ENCODE results near the gene F13A1.

The F13A1 gene

GRCh38 chr6:6220718-6221117 lies 99.7 kb downstream of the F13A1 start:
- no peak overlapping the region for H3K4me3 ChIP-seq (ENCODE audit: low read depth, low read length)
- H3K27me3 ChIP-seq (ENCODE audit: control insufficient read depth, insufficient read depth, low read length) = no peaks in the 10 kb centered on the region
- H3K9me3 ChIP-seq (ENCODE audit: control insufficient read depth, insufficient read depth, low read depth, low read length) = no peaks in the 10 kb centered on the region
- H3K27ac ChIP-seq (ENCODE audit: low read depth, low read length) = no peak overlapping the region
- peaks cover 7% of the 10 kb centered on the region; the same call in 1 of the 2 replicates for H3K4me1 ChIP-seq (ENCODE audit: control insufficient read depth, insufficient read depth, low read length)
- H3K9ac ChIP-seq (ENCODE audit: low read length) = no peak overlapping the region
- no peaks in the 10 kb centered on the region for H3K36me3 ChIP-seq (ENCODE audit: control insufficient read depth, insufficient read depth, low read length)

DNA sequence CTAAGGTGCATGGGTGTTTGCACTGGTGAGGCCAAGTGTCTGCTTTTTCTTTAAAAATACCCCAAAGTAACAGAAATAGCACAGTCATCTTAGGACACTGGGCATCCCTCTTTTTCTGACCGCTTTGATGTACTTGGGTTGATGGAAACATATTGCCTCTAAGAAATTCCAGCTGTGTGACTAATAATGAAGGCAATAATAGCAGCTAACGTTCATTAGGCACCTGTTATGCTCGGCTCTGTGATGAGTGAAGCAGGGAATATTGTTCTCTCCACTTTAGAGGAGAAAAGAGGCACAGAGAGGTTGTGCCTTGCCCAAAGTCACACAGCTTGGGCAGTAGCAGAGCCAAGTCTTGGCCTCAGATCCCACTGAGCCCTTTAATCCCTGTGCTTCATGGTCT lies 100.7 kb downstream of the F13A1 start:
- no peak overlapping the region for H3K27ac ChIP-seq (ENCODE audit: low read depth, low read length)
- H3K9ac ChIP-seq (ENCODE audit: low read length) = no peak overlapping the region
- no peaks in the 10 kb centered on the region for H3K9me3 ChIP-seq (ENCODE audit: control insufficient read depth, insufficient read depth, low read depth, low read length)
- no peak overlapping the region for H3K4me3 ChIP-seq (ENCODE audit: low read depth, low read length)
- H3K36me3 ChIP-seq (ENCODE audit: control insufficient read depth, insufficient read depth, low read length) = no peaks in the 10 kb centered on the region
- peaks cover 7% of the 10 kb centered on the region; the same call in 1 of the 2 replicates for H3K4me1 ChIP-seq (ENCODE audit: control insufficient read depth, insufficient read depth, low read length)
- no peaks in the 10 kb centered on the region for H3K27me3 ChIP-seq (ENCODE audit: control insufficient read depth, insufficient read depth, low read length)

- Histone ChIP-seq H3K4me1 (ENCODE audit: control insufficient read depth, insufficient read depth, low read length) (peaks cover 7% of the 10 kb centered on the region; the same call in 1 of the 2 replicates), H3K9me3 (ENCODE audit: control insufficient read depth, insufficient read depth, low read depth, low read length) (no peaks in the 10 kb centered on the region), H3K27ac (ENCODE audit: low read depth, low read length) (no peak overlapping the region), H3K4me3 (ENCODE audit: low read depth, low read length) (no peak overlapping the region), H3K36me3 (ENCODE audit: control insufficient read depth, insufficient read depth, low read length) (no peaks in the 10 kb centered on the region), H3K27me3 (ENCODE audit: control insufficient read depth, insufficient read depth, low read length) (no peaks in the 10 kb centered on the region), H3K9ac (ENCODE audit: low read length) (no peak overlapping the region)
Measured at GRCh38 chr6:6218759-6219085, 101.7 kb downstream of the F13A1 start.

- Histone ChIP-seq H3K4me3 (ENCODE audit: low read depth, low read length) (no peak overlapping the region), H3K9ac (ENCODE audit: low read length) (no peak overlapping the region), H3K27ac (ENCODE audit: low read depth, low read length) (peak overlapping the region; percentile 41; the same call in 1 of the 2 replicates), H3K36me3 (ENCODE audit: control insufficient read depth, insufficient read depth, low read length) (no peaks in the 10 kb centered on the region), H3K9me3 (ENCODE audit: control insufficient read depth, insufficient read depth, low read depth, low read length) (no peaks in the 10 kb centered on the region), H3K27me3 (ENCODE audit: control insufficient read depth, insufficient read depth, low read length) (no peaks in the 10 kb centered on the region), H3K4me1 (ENCODE audit: control insufficient read depth, insufficient read depth, low read length) (peaks cover 7% of the 10 kb centered on the region; the same call in 1 of the 2 replicates)
Measured at GRCh38 chr6:6217855-6218758, 102.4 kb downstream of the F13A1 start.

DNA sequence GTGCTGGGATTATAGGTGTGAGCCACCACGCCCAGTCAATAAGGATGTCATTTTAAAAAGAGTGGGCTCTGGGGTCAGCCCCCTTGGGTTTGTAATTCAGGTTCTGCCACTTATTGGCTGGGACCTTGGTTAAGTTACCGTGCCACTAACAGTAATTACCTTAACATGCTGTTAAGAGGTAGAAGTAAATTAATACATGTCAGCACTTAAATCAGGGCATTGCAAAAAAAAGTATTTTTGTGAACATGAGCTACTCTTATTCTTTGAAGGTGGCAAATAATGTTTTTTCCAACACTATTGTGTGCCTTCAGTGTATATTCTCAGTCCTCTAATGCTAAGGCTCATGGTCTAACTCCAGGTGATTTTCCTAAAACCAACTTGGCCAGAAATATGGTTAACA lies 109.5 kb downstream of the F13A1 start:
- no peaks in the 10 kb centered on the region for H3K27me3 ChIP-seq (ENCODE audit: control insufficient read depth, insufficient read depth, low read length)
- H3K27ac ChIP-seq (ENCODE audit: low read depth, low read length) = no peak overlapping the region
- H3K4me3 ChIP-seq (ENCODE audit: low read depth, low read length) = no peak overlapping the region
- H3K9ac ChIP-seq (ENCODE audit: low read length) = no peak overlapping the region
- peaks cover 12% of the 10 kb centered on the region; the same call in 1 of the 2 replicates for H3K9me3 ChIP-seq (ENCODE audit: control insufficient read depth, insufficient read depth, low read depth, low read length)
- no peaks in the 10 kb centered on the region for H3K4me1 ChIP-seq (ENCODE audit: control insufficient read depth, insufficient read depth, low read length)
- H3K36me3 ChIP-seq (ENCODE audit: control insufficient read depth, insufficient read depth, low read length) = no peaks in the 10 kb centered on the region

DNA sequence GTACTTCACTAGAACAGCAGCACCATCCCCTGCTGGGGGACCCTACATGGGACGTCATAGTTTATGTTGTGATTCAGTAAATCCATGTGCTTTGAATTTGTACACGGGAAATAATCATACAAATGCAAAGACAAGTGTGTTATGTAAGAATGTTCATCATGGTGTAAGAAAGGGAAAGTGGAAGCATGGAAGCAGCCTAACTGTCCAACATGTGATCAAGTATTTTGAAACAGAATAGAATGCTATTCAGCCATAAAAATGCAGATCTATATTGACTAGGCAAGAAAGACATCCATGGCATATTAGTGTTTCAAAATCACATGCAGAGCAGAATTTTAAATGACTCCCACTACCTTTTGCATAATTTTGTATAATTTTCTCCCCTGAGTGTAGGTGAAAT lies 117.6 kb downstream of the F13A1 start:
- Histone ChIP-seq H3K27me3 (ENCODE audit: control insufficient read depth, insufficient read depth, low read length) (no peaks in the 10 kb centered on the region), H3K9ac (ENCODE audit: low read length) (no peak overlapping the region), H3K4me1 (ENCODE audit: control insufficient read depth, insufficient read depth, low read length) (no peaks in the 10 kb centered on the region), H3K9me3 (ENCODE audit: control insufficient read depth, insufficient read depth, low read depth, low read length) (no peaks in the 10 kb centered on the region), H3K36me3 (ENCODE audit: control insufficient read depth, insufficient read depth, low read length) (no peaks in the 10 kb centered on the region), H3K27ac (ENCODE audit: low read depth, low read length) (no peak overlapping the region), H3K4me3 (ENCODE audit: low read depth, low read length) (no peak overlapping the region)

DNA sequence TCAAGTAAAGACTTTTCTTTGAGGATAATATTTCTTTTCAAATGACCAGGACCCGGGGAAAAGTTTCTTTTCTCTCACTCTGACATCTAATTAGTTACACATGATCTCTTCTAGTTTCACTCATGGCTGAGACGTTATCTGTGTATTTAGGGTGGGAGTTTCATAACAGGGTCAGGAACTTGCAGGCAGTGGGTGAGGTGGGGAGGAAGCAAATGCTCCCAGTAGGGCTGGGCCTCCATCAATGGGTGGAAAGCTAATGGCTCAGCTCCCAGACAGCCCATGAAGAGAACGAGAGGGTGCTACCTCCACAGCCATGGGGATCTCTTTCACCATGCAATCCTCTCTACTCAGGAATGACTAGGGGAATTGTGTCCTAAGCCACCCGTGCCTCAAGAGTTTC lies 119.3 kb downstream of the F13A1 start:
- Histone ChIP-seq H3K36me3 (ENCODE audit: control insufficient read depth, insufficient read depth, low read length) (no peaks in the 10 kb centered on the region), H3K9ac (ENCODE audit: low read length) (no peak overlapping the region), H3K4me1 (ENCODE audit: control insufficient read depth, insufficient read depth, low read length) (no peaks in the 10 kb centered on the region)

DNA sequence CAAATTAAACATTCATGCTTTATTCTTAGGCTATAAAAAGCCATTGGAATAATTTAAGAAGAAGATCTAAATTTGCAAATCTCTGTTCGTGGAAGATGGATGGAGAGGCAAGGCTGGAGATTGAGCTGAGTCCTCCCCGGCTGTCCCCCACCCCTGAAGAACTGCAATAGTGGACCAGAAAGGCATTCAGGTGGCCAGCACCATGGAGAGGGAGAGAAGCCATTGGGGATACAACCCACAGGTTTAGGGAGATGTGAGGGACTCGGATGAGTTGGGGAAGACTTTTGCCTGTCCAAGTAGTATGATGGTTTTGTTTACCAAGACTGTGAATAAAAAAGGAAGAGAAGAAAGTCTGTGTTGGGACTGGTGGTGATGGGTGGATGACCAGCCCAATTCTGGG lies 120.8 kb downstream of the F13A1 start:
- H3K4me3 ChIP-seq (ENCODE audit: low read depth, low read length) = no peak overlapping the region
- no peaks in the 10 kb centered on the region for H3K4me1 ChIP-seq (ENCODE audit: control insufficient read depth, insufficient read depth, low read length)
- no peak overlapping the region for H3K27ac ChIP-seq (ENCODE audit: low read depth, low read length)
- H3K36me3 ChIP-seq (ENCODE audit: control insufficient read depth, insufficient read depth, low read length) = no peaks in the 10 kb centered on the region
- no peaks in the 10 kb centered on the region for H3K27me3 ChIP-seq (ENCODE audit: control insufficient read depth, insufficient read depth, low read length)
- no peak overlapping the region for H3K9ac ChIP-seq (ENCODE audit: low read length)
- H3K9me3 ChIP-seq (ENCODE audit: control insufficient read depth, insufficient read depth, low read depth, low read length) = no peaks in the 10 kb centered on the region

More for the DNA sequence above, 119.3 kb downstream of the F13A1 start:
- Histone ChIP-seq H3K9me3 (ENCODE audit: control insufficient read depth, insufficient read depth, low read depth, low read length) (no peaks in the 10 kb centered on the region), H3K27ac (ENCODE audit: low read depth, low read length) (no peak overlapping the region), H3K27me3 (ENCODE audit: control insufficient read depth, insufficient read depth, low read length) (no peaks in the 10 kb centered on the region), H3K4me3 (ENCODE audit: low read depth, low read length) (no peak overlapping the region)

GRCh38 chr6:6196762-6197161 lies 123.7 kb downstream of the F13A1 start:
- H3K9ac ChIP-seq (ENCODE audit: low read length) = no peak overlapping the region
- peaks cover 16% of the 10 kb centered on the region; the same call in 1 of the 2 replicates for H3K27me3 ChIP-seq (ENCODE audit: control insufficient read depth, insufficient read depth, low read length)
- H3K4me1 ChIP-seq (ENCODE audit: control insufficient read depth, insufficient read depth, low read length) = peaks cover under 1% of the 10 kb centered on the region; the same call in 1 of the 2 replicates
- no peaks in the 10 kb centered on the region for H3K36me3 ChIP-seq (ENCODE audit: control insufficient read depth, insufficient read depth, low read length)
- H3K4me3 ChIP-seq (ENCODE audit: low read depth, low read length) = no peak overlapping the region
- no peaks in the 10 kb centered on the region for H3K9me3 ChIP-seq (ENCODE audit: control insufficient read depth, insufficient read depth, low read depth, low read length)
- H3K27ac ChIP-seq (ENCODE audit: low read depth, low read length) = no peak overlapping the region

GRCh38 chr6:6195080-6195479 lies 125.4 kb downstream of the F13A1 start:
- peaks cover 3% of the 10 kb centered on the region; the same call in 1 of the 2 replicates for H3K4me1 ChIP-seq (ENCODE audit: control insufficient read depth, insufficient read depth, low read length)

GRCh38 chr6:6193221-6193745 lies 127.2 kb downstream of the F13A1 start:
- H3K27ac ChIP-seq (ENCODE audit: low read depth, low read length) = no peak overlapping the region
- H3K27me3 ChIP-seq (ENCODE audit: control insufficient read depth, insufficient read depth, low read length) = peaks cover 16% of the 10 kb centered on the region; the same call in 1 of the 2 replicates
- H3K9me3 ChIP-seq (ENCODE audit: control insufficient read depth, insufficient read depth, low read depth, low read length) = no peaks in the 10 kb centered on the region
- no peaks in the 10 kb centered on the region for H3K36me3 ChIP-seq (ENCODE audit: control insufficient read depth, insufficient read depth, low read length)
- peaks cover 3% of the 10 kb centered on the region; the same call in 1 of the 2 replicates for H3K4me1 ChIP-seq (ENCODE audit: control insufficient read depth, insufficient read depth, low read length)
- H3K4me3 ChIP-seq (ENCODE audit: low read depth, low read length) = no peak overlapping the region
- H3K9ac ChIP-seq (ENCODE audit: low read length) = no peak overlapping the region

More at GRCh38 chr6:6195080-6195479, 125.4 kb downstream of the F13A1 start:
- Histone ChIP-seq H3K4me3 (ENCODE audit: low read depth, low read length) (no peak overlapping the region), H3K9ac (ENCODE audit: low read length) (no peak overlapping the region), H3K36me3 (ENCODE audit: control insufficient read depth, insufficient read depth, low read length) (no peaks in the 10 kb centered on the region), H3K27me3 (ENCODE audit: control insufficient read depth, insufficient read depth, low read length) (peaks cover 16% of the 10 kb centered on the region; the same call in 1 of the 2 replicates), H3K27ac (ENCODE audit: low read depth, low read length) (no peak overlapping the region), H3K9me3 (ENCODE audit: control insufficient read depth, insufficient read depth, low read depth, low read length) (no peaks in the 10 kb centered on the region)
